HG03575 (cell line): ENCODE measurements around the gene ZNF512B.
"Not testable (repeated sequence)": the region's sequence is repeated elsewhere in the genome, so short reads cannot be mapped to it uniquely, and the experiment has no call there.

Experiments
- ATAC-seq: cut with Tn5 transposase; IDR thresholded peaks from one replicate; pipeline ENCODE4 v1.9.1; 2021; ENCODE audit not compliant: unreplicated experiment, insufficient number of reproducible peaks, low FRiP score; ENCODE audit errors: extremely low read depth

Gene ZNF512B

DNA sequence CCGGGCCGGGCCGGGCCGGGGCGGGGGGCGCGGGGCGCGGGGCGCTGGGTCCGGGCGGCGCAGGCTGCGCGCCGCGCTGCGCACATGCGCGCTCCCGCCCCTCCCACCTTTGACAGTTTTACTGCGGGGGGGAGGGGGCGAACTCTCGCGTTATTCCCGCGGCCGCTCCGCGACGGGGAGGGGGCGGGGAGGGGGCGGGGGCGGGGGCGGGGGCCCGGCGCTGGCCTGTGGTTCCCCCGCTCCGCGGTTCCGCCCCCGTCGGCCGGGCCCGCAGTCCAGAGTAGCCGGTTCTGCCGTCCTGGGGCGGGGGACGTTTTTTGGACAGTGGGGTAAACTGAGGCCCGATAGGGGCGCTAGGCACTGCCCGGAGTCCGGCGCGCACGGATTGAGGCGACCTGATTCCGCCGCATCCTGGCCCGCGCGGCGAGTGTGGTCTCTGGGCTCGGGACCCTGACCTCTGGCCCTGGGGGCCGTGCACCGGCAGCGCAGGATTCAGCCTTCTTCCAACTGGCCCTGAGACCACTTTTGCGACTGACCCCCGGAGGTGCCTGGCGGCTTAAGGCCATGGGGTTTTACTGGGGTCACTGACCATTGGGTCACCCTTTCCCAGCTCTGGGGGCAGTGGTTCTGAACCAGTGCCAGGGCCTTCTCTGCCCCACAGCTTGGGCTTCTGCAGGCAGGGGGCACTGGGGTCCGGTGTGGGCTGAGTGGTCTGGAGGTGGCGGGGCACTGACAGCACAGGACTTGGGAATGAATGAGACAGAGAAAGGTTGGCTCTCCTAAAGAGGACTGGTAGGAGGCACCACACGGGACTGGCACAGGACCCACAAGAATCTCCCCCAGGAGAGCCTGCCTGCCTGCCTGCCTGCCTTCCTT, at the start of gene ZNF512B:
Gene ZNF512B, minus strand, starts transcription at position 93 of the 876 bp plus-strand sequence. CDS start 1,980 bp downstream, outside the sequence.
- no peak for ATAC-seq

DNA sequence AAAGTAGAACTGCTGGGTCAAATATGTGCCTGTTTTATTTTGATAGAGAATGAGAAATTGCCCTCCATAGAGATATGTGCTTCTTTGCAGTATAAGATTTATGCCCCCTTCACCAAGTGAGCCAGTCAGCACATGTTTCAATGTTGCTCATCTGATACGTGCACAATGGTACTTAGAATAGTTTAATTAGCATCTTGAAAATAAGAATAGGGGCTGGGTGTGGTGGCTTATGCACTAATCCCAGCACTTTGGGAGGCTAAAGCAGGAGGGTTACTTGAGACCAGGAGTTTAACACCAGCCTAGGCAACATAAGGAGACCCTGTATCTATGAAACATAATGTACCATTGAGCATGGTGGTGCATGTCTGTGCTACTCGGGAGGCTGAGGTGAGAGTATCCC, 45.9 kb upstream of the ZNF512B start:
- ATAC-seq: no peak

DNA sequence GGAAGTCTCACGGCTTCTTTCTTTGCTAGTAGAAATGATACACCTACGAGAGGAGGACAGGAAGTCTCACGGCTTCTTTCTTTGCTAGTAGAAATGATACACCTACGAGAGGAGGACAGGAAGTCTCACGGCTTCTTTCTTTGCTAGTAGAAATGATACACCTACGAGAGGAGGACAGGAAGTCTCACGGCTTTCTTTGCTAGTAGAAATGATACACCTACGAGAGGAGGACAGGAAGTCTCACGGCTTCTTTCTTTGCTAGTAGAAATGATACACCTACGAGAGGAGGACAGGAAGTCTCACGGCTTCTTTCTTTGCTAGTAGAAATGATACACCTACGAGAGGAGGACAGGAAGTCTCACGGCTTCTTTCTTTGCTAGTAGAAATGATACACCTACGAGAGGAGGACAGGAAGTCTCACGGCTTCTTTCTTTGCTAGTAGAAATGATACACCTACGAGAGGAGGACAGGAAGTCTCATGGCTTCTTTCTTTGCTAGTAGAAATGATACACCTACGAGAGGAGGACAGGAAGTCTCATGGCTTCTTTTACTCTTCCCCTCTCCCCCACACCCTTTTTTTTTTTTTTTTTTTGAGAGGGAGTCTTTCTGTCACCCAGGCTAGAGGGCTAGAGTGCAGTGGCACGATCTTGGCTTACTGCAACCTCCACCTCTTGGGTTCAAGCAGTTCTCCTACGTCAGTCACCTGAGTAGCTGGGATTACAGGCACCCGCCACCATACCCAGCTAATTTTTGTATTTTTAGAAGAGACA, 42.8 kb upstream of the ZNF512B start:
- ATAC-seq: not testable (repeated sequence)

DNA sequence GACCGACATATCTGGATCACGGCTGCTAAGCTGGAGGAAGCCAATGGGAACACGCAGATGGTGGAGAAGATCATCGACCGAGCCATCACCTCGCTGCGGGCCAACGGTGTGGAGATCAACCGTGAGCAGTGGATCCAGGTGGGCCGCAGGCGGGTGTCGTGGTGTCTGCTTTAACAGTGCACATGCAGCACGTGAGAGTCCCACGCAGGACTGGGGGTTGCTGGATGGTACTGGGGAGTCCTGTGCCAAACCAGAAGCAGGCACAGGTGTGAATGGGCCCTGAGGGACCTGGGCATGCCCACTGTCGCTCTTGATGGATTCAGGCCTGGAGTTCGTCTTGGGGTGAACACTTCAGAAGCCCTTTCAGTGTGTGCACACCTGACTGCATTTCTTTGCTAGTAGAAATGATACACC, 41.6 kb upstream of the ZNF512B start:
- no peak for ATAC-seq

DNA sequence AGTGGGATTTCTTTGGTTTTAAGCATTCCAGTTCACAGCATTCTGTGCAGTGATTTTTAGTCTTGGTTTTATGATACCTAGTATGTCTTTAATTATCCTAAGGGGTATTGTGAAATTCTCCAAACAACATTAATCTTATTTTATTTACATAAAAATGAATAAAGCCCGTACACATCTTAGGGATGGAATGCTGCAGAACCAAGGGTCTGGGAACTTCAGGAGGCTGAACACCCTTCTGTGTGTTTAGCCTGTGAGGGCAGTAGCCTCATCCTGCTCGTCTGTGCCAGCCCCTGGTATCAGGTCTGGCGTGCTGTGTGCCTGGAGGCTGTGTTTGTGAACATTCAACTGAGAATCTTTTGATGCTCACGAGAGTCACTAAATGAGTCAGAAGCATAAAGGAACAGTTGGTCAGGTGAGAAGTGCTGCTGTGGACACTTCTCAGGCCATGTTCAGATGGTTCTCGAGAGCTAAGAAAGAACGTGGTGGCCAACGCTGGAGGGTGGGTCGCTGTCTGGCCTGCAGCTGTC, 41.0 kb upstream of the ZNF512B start:
- ATAC-seq: no peak

- ATAC-seq: no peak
Measured at GRCh38 chr20:64009811-64010387, 40.2 kb upstream of the ZNF512B start.

- ATAC-seq: no peak
Measured at GRCh38 chr20:64006902-64007301, 37.2 kb upstream of the ZNF512B start.

DNA sequence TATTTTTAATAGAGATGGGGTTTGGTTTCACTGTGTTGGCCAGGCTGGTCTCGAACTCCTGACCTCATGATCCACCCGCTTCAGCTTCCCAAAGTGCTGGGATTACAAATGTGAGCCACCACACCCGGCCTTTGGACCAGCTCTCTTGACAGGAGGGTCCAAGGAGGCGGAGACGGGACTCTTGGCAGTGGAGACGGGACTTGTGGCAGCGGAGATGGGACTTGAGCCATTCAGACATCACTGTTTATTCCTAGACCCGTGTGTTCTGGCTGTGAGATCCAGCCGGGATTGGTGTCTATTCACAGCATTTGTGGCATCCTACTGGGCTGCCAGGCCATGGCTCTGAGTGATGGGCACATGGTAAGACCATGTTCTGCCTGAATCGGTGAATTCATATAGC, 36.8 kb upstream of the ZNF512B start:
- no peak for ATAC-seq

- ATAC-seq: no peak
Measured at GRCh38 chr20:64005394-64005793, 35.7 kb upstream of the ZNF512B start.

GRCh38 chr20:64003960-64004725, 34.4 kb upstream of the ZNF512B start:
- ATAC-seq: no peak

DNA sequence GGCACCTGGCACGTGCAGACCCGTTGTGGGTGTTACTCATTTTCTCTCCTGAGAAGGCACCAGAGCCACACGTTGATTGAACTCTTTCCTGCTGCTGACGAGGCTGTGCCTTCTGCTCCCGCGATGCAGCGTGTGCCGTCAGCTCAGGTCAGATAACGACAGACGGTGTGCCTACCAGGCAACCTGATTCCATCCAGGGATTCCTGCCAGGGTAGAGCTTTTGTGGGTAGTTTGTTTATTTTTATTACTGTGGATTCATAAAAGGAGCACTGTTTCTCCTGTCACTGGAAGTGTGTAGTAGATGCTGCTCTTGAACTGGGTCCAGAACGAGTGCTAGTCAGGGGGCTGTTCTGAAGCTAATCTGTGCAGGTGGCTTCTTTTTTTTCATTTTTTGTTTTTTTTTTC, 31.9 kb upstream of the ZNF512B start:
- ATAC-seq: no peak

GRCh38 chr20:64000906-64001305, 31.2 kb upstream of the ZNF512B start:
- ATAC-seq: no peak

DNA sequence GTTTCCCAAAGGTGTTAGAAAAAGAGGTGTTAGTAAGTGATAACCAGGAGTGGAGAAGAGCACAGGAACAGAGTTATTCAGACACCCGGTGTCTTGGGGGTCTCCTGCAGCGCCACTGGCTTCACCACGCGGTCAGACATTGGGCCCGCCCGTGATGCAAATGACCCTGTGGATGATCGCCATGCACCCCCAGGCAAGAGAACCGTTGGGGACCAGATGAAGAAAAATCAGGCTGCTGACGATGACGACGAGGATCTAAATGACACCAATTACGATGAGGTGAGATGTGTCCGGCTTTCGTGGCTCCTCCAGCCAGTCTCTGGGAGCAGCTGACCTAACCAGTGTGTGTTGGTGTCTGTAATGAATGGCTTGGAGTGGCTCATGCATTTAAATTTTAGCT, 13.2 kb upstream of the ZNF512B start:
- no peak for ATAC-seq

- no peak for ATAC-seq
Measured at GRCh38 chr20:63980806-63981728, 11.3 kb upstream of the ZNF512B start, which contains the start of gene PRPF6. Gene PRPF6, plus strand, starts transcription at chr20:63981132. Its CDS starts 114 bp downstream, at chr20:63981246.

DNA sequence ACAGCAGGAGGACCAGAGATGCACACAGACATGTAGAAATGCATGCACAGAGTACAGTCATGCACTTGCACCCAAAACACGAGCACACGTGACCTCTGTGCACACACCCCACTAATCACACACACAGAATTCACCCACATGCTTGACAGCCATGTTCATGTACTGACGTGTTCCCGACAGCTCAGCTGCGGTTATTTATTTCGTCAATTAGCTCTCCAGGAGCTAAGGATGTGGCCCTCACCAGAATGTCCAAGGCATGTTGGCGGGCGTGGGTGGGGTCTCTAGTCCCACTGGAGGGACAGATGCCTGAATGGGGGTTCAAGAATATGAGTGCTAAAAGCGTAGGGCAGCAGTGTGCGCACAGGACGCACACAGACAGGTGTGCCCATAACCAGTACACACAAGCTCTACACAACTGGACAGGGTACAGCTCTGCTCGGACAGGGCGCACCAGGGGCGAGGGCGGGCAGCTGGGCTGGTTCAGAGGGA, 10.6 kb upstream of the ZNF512B start:
- ATAC-seq: no peak

DNA sequence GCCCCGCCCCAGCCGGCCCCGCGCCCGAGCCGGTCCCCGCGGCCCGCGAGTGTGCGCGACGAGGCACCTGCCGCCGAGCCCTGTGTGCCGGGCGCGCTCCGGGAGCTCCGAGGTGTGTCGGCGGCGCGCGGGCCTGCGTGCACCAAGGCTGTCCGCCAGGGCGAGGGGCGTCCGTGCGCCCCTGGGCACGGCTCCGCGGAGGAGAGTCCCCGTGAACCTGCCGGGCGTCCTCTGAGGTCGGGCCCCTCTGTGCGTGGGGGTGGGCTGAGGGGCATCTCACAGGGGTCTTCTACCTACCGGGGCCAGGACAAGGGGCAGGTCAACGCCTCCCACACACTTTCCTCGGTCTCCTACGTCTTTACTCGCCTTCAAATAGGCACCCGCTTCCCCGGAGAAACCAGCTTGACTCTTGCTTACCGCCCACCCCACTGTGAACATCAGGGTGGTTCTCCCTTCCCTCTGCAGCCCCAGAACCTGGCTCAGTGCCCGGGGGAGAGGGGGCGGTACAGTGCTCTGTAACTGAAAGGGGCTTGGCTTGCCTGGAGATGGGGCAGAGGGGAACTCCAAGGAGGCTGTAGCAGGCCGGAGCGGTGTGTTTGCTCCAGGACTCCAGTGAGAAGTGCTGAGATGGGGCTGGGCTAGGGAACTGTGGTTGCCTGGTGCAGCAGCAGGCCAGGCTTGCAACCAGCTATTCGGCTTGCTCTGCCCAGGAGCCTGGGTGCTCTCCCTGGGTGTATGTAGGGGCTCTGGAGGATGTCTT, 10.0 kb upstream of the ZNF512B start, which contains the start of gene SAMD10:
Gene SAMD10, minus strand, starts transcription at position 86 of the 760 bp plus-strand sequence. CDS start 175 bp downstream, outside the sequence.
- ATAC-seq: no peak

DNA sequence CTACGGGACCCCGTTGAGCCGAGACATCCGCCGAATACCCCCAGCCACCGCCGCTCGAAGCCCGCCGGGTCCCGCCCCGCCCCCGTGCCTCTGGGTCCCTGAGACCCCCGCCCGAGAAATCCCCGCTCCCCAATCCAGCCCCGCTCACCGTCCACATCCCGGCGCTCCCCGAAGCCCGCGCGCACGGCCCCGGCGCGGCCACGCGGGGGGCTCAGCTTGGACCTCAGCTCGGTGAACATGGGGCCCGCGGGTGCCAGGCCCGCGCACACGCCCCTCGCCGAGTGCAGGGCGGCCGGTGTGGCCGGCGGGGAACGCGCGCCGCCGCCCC, 9.5 kb upstream of the ZNF512B start:
- ATAC-seq: no peak
